ENCODE data around the gene PEDS1.

GRCh38 chr20:50110141-50111047 lies 43.1 kb downstream of the PEDS1 start:
- TF ChIP-seq POLR2A (IDR thresholded peaks at IDR 0.05; ENCODE audit: control extremely low read depth in 1 of 2, low read depth in 2 of 2, low read length in 2 of 2): no peak
- no peak for TF ChIP-seq TAF1 (IDR thresholded peaks at IDR 0.05; ENCODE audit: low read depth, low read length)
- TF ChIP-seq EZH2 (IDR thresholded peaks at IDR 0.05; ENCODE audit: low read depth, low read length, severe bottlenecking): no peak
